CD4-positive, alpha-beta T cell treated with Interleukin-12 subunit alpha and Interleukin-12 subunit beta, for 1 hour (primary cell): Measurements from ENCODE around the gene BMPR1A.
"Not testable (repeated sequence)": the region's sequence is repeated elsewhere in the genome, so short reads cannot be mapped to it uniquely, and the experiment has no call there.

Experiments used
- DNase-seq: peaks from one replicate; pipeline ENCODE4 v3.0.0-alpha.2; 2020

BMPR1A gene

GRCh38 chr10:86851328-86852207, 95.1 kb downstream of the BMPR1A start:
- DNase-seq: no peak

- DNase-seq: not testable (repeated sequence)
Observed at GRCh38 chr10:86853582-86853981, 97.2 kb downstream of the BMPR1A start.

GRCh38 chr10:86855513-86855912, 99.1 kb downstream of the BMPR1A start:
- no peak for DNase-seq

GRCh38 chr10:86856156-86856555, 99.7 kb downstream of the BMPR1A start:
- no peak for DNase-seq

GRCh38 chr10:86857128-86857721, 100.8 kb downstream of the BMPR1A start:
- no peak for DNase-seq

- DNase-seq: no peak
Observed at GRCh38 chr10:86858011-86858410, 101.6 kb downstream of the BMPR1A start.

GRCh38 chr10:86861351-86861750, 104.9 kb downstream of the BMPR1A start:
- no peak for DNase-seq

- DNase-seq: no peak
Observed at GRCh38 chr10:86862373-86862772, 106.0 kb downstream of the BMPR1A start.

- DNase-seq: no peak
Observed at GRCh38 chr10:86862786-86863483, 106.5 kb downstream of the BMPR1A start.

GRCh38 chr10:86863484-86863842, 107.0 kb downstream of the BMPR1A start:
- DNase-seq: no peak

GRCh38 chr10:86865011-86865811, 108.8 kb downstream of the BMPR1A start:
- not testable (repeated sequence) for DNase-seq

- DNase-seq: no peak
Observed at GRCh38 chr10:86867149-86867548, 110.7 kb downstream of the BMPR1A start.

- no peak for DNase-seq
Observed at GRCh38 chr10:86868353-86868752, 111.9 kb downstream of the BMPR1A start.

- no peak for DNase-seq
Observed at GRCh38 chr10:86870679-86871078, 114.3 kb downstream of the BMPR1A start.

- DNase-seq: no peak
Observed at GRCh38 chr10:86871563-86872183, 115.3 kb downstream of the BMPR1A start.

GRCh38 chr10:86872757-86873156, 116.3 kb downstream of the BMPR1A start:
- DNase-seq: no peak

- DNase-seq: no peak
Observed at GRCh38 chr10:86876748-86877147, 120.3 kb downstream of the BMPR1A start.

GRCh38 chr10:86878983-86879713, 122.7 kb downstream of the BMPR1A start:
- DNase-seq: no peak

- no peak for DNase-seq
Observed at GRCh38 chr10:86880971-86881370, 124.6 kb downstream of the BMPR1A start.

GRCh38 chr10:86888585-86889381, 132.4 kb downstream of the BMPR1A start:
- peak; percentile 2 for DNase-seq

GRCh38 chr10:86889997-86890396, 133.6 kb downstream of the BMPR1A start:
- no peak for DNase-seq
